Jurkat, Clone E6-1 (cell line): ENCODE data around the gene DYNLT1.
"Not testable (repeated sequence)": the region's sequence is repeated elsewhere in the genome, so short reads cannot be mapped to it uniquely, and the experiment has no call there.

Source experiments
- DNase-seq: peaks from one replicate; pipeline ENCODE4 v3.0.0-alpha.2; 2011; ENCODE audit warnings: low read depth, low spot score
- H3K4me3 ChIP-seq: 2 replicates; pipeline ENCODE4 v1.5.1; 2011; ENCODE audit warnings: mild to moderate bottlenecking, low read length, control low read depth, moderate library complexity

The DYNLT1 gene

DNA sequence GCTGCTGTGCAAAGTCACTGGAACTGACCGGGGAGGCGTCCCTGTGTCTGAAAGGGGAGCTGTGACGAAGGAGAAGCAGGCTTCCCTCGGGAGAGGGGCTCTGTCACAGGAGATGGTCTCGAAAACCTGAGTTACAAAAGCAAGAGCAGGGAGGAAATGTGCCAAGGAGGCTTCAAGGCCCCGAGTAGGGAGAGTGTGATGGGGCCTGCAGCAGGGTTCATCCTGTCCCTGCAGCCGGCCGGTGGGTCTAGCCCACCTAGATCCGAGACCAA lies 16.7 kb downstream of the DYNLT1 start:
- no peak for DNase-seq

DNA sequence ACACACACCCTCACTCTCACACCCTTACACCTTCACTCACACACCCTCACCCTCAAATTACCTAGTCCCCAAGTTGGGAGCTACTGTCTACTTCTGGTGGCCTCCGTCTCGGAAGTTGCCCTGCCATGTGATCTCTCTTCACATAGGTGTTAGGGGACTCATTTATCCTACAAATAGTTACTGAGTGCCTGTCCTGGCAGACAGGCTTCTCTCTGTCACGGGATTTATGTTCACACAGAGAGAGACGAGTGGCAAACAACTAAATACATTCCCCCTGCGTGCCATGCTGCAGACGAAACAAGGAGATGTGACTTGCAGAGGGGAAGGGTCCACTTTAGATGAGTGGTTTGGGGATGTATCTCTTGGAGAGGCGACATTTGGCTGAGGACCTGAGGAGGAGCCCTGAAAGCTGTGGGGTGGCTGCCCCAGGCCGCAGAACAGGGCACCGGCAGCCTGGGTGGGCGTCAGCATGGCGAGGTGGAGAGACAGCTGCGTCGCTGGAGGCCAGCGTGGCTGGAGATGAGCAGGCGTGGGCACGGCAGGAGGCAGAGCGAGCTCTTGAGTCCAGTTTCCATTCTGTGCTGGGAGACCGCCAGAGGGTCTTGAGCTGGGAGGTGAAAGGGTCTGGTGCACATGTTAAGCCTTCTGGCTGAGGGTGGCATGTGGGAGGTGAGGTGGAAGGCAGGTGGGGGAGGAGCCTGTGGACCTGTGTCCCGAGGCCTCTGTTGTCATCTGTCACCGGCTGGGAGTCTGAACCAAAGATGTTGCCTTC lies 17.2 kb downstream of the DYNLT1 start:
- H3K4me3 ChIP-seq, result no peak overlapping the region
- DNase-seq, result no peak

More for the DNA sequence above, 16.7 kb downstream of the DYNLT1 start:
- no peak overlapping the region for H3K4me3 ChIP-seq

DNA sequence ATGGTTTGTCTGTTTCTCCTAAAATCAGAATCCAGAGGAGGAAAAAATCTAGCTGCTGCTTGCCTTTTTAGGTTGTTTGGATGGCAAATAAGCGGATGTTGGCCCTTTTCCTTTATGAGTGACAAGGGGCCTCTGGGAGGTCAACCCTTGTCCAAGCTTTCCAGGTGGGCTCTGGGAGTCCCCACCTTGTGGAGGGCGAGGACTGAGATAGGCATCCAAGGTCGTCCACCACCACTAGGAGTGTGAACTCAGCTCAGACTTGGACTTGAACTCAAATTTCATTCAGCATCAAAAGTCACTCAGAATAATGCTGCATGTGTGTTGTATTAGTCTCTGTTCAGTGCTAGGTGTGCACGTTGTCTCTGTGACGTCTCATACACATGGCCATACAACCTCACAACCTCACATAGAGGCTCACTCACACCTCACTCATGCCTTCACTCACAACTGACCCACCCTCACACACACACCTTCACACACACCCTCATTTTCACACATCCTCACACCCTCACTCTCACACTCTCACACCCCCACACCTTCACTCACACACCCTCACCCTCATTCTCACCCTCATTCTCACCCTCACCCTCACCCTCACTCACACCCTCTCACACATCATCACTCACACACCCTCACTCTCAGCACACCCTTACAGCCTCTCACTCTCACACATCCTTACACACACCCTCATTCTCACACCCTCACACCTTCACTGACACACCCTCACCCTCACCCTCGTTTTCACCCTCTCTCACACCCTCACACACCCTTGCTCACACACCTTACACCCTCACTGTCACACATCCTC lies 18.0 kb downstream of the DYNLT1 start:
- no peak overlapping the region for H3K4me3 ChIP-seq
- no peak for DNase-seq

DNA sequence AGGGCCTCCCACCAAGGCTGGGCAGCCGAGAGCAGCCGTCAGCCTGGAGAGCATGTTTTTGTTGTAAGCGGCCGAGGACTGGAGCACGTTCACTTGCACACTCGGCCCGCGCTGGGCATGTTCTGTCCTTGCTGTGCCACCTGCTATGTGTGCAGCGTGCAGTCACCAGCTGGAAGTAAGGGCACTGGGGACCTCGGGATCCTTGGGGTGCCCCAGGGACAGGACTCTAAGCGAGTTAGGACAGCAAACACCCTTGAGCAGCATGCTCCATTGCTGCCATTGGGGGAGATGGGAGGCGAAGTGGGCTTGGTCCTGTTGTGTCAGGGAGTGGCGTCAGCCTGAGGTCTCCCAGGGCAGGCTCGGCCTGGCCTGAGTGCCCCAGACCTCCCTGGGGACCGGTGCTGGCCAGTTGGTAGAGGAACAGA lies 18.6 kb downstream of the DYNLT1 start:
- H3K4me3 ChIP-seq, result no peak overlapping the region
- no peak for DNase-seq

DNA sequence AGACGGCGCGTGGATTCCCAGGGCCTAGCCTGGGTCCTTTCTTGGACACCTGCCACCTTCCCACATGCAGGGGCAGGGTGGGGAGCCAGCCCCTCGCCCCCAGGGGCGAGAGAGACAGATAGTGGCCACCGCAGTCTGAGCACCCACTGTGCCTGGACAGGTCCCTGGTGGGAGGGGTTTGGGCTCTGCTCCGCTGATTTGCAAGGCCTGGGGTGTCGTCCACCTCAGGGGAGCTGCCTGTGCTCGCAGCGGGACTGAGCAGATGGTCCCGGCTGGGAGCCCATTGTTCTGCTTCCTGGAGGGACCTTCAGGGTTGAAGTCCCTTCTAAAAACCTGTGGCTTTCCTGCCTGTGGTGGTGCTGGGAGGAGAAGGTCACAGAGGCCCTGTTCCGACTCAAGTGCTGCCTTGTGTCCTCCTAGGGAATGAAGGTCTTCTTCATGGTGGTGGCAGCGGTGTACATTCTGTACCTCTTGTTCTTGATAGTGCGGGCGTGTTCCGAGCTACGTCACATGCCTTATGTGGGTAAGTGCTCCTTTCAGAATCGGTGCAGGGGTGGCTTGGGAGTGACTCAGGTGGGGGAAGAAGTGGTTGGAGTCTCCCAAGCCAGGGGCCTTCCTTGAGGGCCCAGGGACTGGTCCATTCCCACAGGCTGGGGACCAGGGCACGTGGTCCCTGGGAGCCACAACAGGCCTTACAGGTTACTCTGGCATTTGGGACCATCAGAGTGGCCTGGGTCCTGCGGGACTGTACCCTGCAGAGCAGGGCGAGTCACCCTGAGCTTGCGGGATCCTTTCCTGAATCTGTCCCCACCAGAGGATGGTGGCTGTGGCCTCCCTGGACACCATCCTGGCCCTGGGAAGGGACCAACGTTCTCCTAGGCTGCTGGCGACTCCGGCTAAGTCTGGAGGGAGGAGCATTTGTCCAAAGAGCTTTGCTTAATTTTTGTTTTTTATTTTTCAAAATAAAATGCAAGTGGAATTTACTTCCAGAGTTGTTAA lies 19.6 kb downstream of the DYNLT1 start:
- no peak for DNase-seq
- no peak overlapping the region for H3K4me3 ChIP-seq

DNA sequence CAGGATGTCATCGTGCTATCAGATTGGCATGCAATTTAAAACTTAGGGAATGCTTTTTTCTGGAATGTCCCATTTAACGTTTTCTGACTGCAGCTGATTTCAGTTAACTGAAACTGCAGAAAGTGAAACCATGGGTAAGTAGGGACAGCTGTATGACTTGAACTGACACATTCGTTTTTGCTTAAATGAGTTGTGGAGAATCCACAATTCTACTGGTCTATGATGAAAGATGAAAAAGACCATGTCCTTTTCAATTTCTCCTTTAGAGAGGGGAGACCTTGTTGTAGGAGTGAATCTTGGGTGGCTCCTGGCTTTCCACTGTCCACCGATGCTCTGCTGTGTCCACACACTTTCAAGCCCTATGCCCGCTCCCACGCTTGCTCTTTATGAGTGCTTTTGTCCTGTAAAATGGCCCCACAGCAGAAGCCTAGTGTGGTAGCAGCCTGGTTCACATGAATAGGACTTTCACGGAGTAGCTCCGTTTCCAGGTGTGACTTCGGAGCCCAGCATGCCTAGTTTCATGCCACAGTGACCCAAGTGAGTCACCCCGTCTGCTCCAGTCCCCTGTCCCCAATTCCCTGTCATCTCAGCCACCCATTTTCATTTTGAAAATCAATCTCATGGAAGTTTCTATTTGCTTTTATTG lies 21.9 kb downstream of the DYNLT1 start:
- no peak for DNase-seq
- no peak overlapping the region for H3K4me3 ChIP-seq

DNA sequence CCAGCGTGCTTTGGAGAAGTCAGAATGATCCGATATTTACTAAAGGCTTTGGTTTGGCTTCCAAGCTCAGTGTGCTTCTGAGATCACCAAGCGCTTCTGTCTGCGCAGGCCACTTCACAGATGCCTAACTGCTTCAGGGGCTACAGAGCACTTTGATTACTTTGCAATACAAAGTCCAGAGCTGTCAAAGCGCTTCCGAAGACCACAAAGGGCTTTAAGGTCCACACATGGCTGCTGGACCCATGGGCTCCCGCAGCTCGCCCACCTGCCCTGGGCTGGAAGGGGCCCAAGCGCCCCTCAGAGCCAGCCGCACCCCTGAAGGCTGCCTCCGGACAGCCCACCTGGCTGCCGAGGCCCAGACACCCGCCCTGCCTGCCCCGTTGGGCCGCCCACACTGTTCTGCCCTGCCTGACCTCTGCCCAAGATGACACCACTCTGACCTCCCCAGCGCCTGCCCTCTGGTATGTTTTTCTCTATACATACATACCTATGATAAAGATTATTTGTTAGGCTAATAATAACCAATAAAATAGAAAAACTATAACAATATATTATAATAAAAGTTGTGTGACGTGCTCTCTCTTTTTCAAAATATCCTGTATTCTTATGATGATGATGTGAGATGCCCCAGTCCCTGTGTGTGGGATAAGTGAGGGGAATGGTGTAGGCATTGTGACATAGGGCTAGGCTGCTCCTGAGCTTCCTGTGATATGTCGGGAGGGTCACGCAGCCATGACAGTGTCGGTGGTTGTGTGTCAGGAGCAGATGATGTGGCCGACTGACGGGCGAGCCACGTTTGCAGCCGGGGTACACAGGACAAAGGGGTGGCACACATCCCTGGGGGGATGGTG lies 22.6 kb downstream of the DYNLT1 start:
- no peak for DNase-seq
- H3K4me3 ChIP-seq, result no peak overlapping the region

DNA sequence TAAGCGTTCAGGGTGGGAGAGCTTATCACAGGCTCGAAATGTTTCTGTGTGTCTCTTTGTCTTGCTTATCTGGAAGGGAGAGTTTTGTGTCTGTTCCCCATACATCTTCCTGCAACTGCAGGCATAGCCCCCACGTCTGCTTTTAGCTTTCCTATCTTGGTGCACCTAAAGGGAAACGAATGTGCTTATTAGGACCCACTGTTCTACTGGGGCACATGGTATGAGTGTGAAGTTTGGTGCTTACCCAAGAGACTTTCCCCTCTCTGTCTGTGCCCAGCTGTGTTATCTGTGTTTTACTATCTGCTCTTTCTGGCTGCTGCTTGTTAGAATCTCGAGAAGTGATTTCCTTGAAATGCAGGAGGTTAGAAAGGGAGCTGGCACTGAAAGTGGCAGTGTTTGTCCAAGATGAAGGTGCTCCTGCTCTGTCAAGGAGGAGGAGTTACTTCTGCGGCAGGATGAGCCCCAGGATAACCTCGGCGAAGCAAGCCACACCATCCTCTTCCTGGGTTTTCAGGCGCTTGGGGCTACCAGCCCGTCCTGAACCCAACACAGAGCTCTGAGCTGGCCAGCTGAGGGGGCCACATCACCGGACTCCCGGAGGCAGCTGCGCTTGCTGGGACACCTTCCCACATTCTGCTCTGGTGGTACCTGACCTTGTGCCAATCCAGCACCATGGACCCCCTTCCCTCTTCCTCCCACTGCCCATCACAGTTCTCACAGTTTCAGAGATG lies 23.4 kb downstream of the DYNLT1 start:
- no peak overlapping the region for H3K4me3 ChIP-seq

DNA sequence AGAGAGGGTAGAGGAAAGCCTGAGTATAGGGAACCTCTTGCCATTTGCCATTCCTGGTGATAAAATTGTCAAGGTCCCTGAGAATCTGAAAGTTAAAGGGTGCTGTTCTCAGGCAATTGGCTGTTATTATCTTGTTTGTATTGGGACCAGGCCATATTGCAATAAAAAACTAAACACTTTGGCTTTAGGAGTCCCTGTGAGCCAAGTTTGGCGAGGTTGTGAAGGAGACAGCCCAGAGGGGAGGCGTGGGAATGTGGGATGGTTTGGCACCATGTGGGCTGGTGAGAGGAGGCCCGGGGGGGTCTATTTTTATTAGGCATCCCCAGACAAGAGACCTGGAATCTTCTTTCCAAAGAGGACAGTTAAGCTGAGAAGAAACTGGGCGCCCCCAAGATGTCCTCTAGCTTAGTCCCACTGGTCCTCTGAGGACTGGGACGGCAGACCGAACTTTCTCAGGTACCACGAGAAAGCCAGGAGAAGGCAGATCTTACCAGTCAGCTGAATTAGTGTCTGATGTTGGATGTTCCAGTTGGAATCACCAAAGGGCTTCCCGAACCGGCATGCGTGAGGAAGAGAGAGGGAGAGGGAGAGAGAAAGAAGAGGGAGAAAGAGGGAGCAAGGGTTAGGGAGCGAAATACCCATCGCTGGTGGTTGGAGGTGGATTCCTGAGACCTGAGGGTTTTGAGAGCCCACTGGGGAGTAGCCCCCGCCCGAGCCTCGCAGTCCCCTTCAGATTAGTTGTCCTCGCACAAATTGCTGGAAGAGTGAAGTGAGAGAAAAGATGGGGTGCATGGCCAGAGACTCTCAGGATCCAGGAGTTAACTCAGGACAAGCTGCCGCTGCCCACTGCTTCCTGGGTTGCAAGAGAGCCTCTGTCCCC lies 24.4 kb downstream of the DYNLT1 start:
- H3K4me3 ChIP-seq, result no peak overlapping the region
- no peak for DNase-seq

More for the DNA sequence above, 23.4 kb downstream of the DYNLT1 start:
- DNase-seq, result no peak

DNA sequence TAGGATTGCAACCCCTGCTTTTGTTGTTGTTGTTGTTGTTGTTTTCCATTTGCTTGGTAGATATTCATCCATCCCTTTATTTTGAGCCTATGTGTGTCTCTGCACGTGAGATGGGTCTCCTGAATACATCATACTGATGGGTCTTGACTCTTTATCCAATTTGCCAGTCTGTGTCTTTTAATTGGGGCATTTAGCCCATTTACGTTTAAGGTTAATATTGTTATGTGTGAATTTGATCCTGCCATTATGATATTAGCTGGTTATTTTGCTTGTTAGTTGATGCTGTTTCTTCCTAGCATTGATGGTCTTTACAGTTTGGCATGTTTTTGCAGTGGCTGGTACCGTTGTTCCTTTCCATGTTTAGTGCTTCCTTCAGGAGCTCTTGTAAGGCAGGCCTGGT lies 26.3 kb downstream of the DYNLT1 start:
- H3K4me3 ChIP-seq, DNase-seq: not testable (repeated sequence)

DNA sequence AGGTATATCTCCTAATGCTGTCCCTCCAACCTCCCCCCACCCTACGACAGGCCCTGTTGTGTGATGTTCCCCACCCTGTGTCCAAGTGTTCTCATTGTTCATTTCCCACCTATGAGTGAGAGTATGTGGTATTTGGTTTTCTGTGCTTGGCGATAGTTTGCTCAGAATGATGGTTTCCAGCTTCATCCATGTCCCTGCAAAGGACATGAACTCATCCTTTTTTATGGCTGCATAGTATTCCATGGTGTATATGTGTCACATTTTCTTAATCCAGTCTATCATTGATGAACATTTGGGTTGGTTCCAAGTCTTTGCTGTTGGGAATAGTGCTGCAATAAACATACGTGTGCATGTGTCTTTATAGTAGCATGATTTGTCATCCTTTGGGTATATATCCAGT lies 29.9 kb downstream of the DYNLT1 start:
- not testable (repeated sequence) for H3K4me3 ChIP-seq, DNase-seq

DNA sequence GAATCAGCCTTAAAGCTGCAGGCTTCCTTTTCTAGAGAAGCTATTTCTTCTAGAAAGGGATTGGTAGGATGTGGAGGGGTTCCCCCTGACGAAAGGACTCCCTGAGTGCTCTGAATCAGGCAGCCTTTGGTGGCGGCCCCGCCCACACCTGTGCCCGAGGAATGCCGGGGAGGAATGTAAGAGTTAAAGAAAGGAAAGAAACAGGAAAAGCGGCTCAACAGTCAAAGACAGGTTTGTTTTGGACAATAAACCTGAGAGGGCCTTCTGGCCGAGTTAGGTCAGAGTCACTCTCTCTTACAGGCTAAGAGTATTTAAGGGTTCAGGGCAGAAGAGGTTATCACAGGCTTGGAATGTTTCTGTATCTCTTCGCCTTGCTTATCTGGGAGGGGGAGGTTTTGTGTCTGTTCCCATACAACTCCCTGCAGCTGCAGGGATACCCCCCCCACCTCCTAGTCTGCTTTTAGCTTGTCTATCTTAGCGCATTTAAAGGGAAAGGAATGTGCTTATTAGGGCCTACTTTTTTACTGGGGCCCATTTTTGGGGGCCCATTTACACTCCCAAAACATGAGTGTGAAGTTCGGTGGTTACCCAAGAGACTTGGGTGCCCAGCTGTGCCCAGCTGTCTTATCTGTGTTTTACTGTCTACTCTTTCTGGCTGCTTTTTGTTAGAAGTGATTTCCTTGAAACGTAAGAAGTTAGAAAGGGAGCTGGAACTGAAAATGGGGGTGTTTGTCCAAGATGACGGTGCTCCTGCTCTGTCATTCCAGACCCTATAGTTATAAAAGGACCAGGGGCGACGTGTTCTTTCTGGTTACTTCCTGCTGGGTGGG lies 32.8 kb downstream of the DYNLT1 start:
- no peak overlapping the region for H3K4me3 ChIP-seq
- no peak for DNase-seq

DNA sequence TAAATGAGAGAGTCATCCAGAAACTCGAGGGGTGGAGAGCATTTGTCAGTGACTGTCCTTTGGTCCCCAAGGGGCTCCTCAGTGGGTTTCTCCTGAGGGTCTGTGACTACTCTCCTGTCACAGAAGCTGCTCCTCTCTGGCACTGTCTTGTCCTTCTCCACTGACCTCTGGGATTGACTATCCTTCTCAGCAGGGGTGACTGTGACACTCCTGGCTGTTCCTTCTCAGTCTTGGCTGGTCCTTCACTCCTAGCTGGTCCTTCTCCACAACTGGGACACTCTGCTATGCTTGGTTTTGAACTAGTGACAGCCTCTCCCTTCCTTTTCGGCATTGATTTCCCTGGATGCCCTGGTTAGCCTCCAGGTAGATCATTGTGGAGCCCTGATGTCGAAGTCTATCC lies 33.5 kb downstream of the DYNLT1 start:
- no peak for DNase-seq
- no peak overlapping the region for H3K4me3 ChIP-seq

DNA sequence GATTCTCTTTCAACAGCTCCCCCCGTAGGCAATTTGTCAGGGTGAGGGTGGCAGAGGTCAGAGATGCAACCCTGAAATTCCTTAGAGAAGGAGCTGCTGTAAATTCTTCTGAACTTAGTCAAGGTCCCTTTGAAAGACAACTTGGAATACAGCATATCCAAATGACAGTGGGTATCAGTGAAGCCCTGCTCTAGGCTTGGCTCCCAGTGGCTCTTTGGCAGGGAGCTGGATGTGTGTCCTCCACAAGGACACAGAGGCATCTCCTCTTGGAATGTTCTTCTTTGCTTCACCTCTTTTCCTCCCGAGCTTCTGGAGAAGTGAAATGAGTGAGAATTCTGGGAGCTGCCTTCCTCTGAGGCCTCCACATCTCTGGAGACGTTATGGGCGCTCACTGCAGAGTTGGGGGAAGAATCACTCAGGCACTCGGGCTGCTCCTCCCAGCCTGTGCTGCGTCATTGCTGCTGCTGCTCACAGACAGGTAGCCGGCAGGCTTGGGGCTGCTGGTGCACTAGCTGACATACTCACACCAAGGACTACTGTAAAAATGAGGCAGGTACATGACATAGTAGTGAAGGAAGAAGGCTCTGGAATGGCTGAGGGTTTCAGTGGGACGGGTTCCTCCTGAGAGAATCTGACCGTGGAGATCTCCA lies 34.1 kb downstream of the DYNLT1 start:
- H3K4me3 ChIP-seq, result no peak overlapping the region
- no peak for DNase-seq

DNA sequence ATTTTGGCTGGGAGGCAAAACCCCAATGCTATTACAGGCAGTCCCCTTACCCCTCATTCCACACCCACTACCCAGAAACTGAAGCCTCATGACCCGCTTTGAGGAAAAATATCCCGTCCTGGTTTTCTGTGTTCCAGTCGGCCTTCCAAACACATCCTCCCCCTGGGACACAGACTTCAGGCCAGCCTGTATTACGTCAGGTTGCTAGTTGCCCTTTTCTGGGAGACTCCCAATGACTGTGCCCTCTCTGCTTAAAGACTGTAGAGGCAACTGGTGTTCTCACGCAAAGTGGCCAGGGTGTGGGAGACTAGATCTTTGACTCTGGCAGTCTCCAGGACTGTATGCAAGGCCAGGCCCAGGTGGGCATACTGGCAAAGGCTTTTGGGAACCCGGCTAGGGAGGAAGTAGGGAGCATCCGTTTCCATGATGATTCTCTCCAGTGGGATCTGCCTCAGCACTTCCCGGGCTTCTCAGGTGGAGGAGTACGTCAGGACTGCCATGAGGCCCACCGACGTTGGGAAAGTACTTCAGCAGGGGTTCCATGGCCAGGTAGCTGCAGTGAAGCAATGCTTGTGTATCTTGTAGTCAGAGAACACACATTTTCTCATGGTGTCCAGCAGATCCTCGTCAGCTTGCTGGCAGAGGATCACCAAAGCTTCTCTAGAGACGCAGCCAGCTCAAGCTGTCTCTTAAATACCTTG lies 34.9 kb downstream of the DYNLT1 start:
- H3K4me3 ChIP-seq, result no peak overlapping the region
- no peak for DNase-seq
